ENCODE measurements around the gene PPP2R5D. TPM values are rescaled to one million over a fixed set of nuclear protein-coding genes. Genes with fewer than 3 reads are reported as not detected.

The PPP2R5D gene
- total RNA-seq, 1 experiment from 2014 or later: 52.7 TPM

GRCh38 chr6:42962502-42963178 lies 21.7 kb upstream of the PPP2R5D start:
- Mint-ChIP-seq H3K4me3 (no peak overlapping the region), H3K27me3 (ENCODE audit: low read depth) (peaks cover 36% of the 10 kb centered on the region), H3K9me3 (no peaks in the 10 kb centered on the region), H3K27ac (no peak overlapping the region), H3K4me1 (peaks cover 11% of the 10 kb centered on the region; the same call in 1 of the 2 replicates), H3K36me3 (no peaks in the 10 kb centered on the region)
- no peak for DNase-seq (ENCODE audit: low spot score)
- POLR2A ChIA-PET: interaction anchor here (1.7 kb wide), 1 partner anchor 33 kb away, joined by 5 read pairs; the partner anchor contains the start of gene CNPY3
- CTCF ChIA-PET: interaction anchor here (0.8 to 2.5 kb wide), 7 partner anchors 13 to 181 kb away, joined by 3 to 16 read pairs (median 6); partner anchors contain the start of genes CNPY3 and RRP36
- no peak for TF ChIP-seq ATF1 (CRISPR knock-in tag; IDR thresholded peaks at IDR 0.05)
- TF ChIP-seq ZNF121 (CRISPR knock-in tag; IDR thresholded peaks at IDR 0.05): no peak
- no peak for TF ChIP-seq HMGXB4 (CRISPR knock-in tag; IDR thresholded peaks at IDR 0.05)
- TF ChIP-seq NFE2L1 (CRISPR knock-in tag; IDR thresholded peaks at IDR 0.05): no peak
- TF ChIP-seq NR3C1 (CRISPR knock-in tag; conservative IDR thresholded peaks at IDR 0.05; ENCODE audit: low read depth): no peak
- TF ChIP-seq ZSCAN18 (CRISPR knock-in tag; IDR thresholded peaks at IDR 0.05): no peak
- TF ChIP-seq GTF2I (CRISPR knock-in tag; conservative IDR thresholded peaks at IDR 0.05): no peak
- no peak for TF ChIP-seq PREB (CRISPR knock-in tag; IDR thresholded peaks at IDR 0.05; ENCODE audit: borderline replicate concordance)
- TF ChIP-seq ZNF671 (CRISPR knock-in tag; IDR thresholded peaks at IDR 0.05): no peak
- ATAC-seq: no peak

GRCh38 chr6:42963179-42963854 lies 21.1 kb upstream of the PPP2R5D start:
- Mint-ChIP-seq H3K27ac (no peak overlapping the region), H3K4me3 (no peak overlapping the region), H3K36me3 (no peaks in the 10 kb centered on the region), H3K4me1 (peaks cover 11% of the 10 kb centered on the region; the same call in 1 of the 2 replicates), H3K27me3 (ENCODE audit: low read depth) (peaks cover 36% of the 10 kb centered on the region), H3K9me3 (no peaks in the 10 kb centered on the region)
- ATAC-seq (peak; percentile 1; the same call in 1 of the 2 replicates), DNase-seq (ENCODE audit: low spot score) (no peak)
- ChIA-PET POLR2A (no interaction called here), CTCF (interaction anchor here (0.7 to 2.5 kb wide), 11 partner anchors 12 to 180 kb away, joined by 3 to 17 read pairs (median 5); partner anchors contain the start of genes CNPY3, KLHDC3, MEA1 and PEX6)
- TF ChIP-seq JUN (CRISPR knock-in tag; IDR thresholded peaks at IDR 0.05) (no peak), ERG (CRISPR knock-in tag; IDR thresholded peaks at IDR 0.05) (no peak), E2F4 (CRISPR knock-in tag; IDR thresholded peaks at IDR 0.05; ENCODE audit: borderline replicate concordance, low read depth) (no peak), OVOL2 (CRISPR knock-in tag; IDR thresholded peaks at IDR 0.05; ENCODE audit: borderline replicate concordance) (no peak), ZNF138 (CRISPR knock-in tag; conservative IDR thresholded peaks at IDR 0.05) (no peak), NFYB (CRISPR knock-in tag; conservative IDR thresholded peaks at IDR 0.05; ENCODE audit: low read depth) (no peak), MLX (CRISPR knock-in tag; IDR thresholded peaks at IDR 0.05) (no peak), ARID4B (CRISPR knock-in tag; IDR thresholded peaks at IDR 0.05; ENCODE audit: borderline replicate concordance) (no peak), PREB (CRISPR knock-in tag; IDR thresholded peaks at IDR 0.05; ENCODE audit: borderline replicate concordance) (no peak), FOXJ3 (CRISPR knock-in tag; IDR thresholded peaks at IDR 0.05; ENCODE audit: borderline replicate concordance) (no peak), ZNF263 (CRISPR knock-in tag; IDR thresholded peaks at IDR 0.05; ENCODE audit: low read depth) (no peak)

Measured in WTC11 (cell line).